GM12891 (cell line): ENCODE data around the gene ATP5MG.
"Not testable (repeated sequence)": the region's sequence is repeated elsewhere in the genome, so short reads cannot be mapped to it uniquely, and the experiment has no call there.

Source experiments
- DNase-seq: peaks from one replicate; pipeline ENCODE4 v3.0.0; 2011; ENCODE audit warnings: low spot score; ENCODE audit not compliant: insufficient read length
- FAIRE-seq: peaks from 2 replicates; lab custom pipeline; 2011; peaks lifted over from hg19 to GRCh38; lab: Jason Lieb, UNC
- PAX5 ChIP-seq: IDR thresholded peaks from 2 replicates; pipeline ENCODE4 v1.6.1; 2011; ENCODE audit warnings: low read length, moderate library complexity, mild to moderate bottlenecking; ENCODE audit not compliant: insufficient read depth, severe bottlenecking
- POLR2A ChIP-seq: IDR thresholded peaks from 2 replicates; pipeline ENCODE4 v1.6.1; 2011; ENCODE audit warnings: low read depth, low read length, control low read depth
- POLR2AphosphoS5 ChIP-seq: IDR thresholded peaks from 2 replicates; pipeline ENCODE4 v1.6.1; 2011; ENCODE audit warnings: low read depth, low read length, control low read depth
- POU2F2 ChIP-seq: IDR thresholded peaks from 2 replicates; pipeline ENCODE4 v1.6.1; 2011; ENCODE audit warnings: low read depth, mild to moderate bottlenecking, control low read depth, low read length, moderate library complexity
- SPI1 ChIP-seq: IDR thresholded peaks from 2 replicates; pipeline ENCODE4 v1.6.1; 2011; ENCODE audit warnings: low read depth, low read length, control low read depth
- TAF1 ChIP-seq: IDR thresholded peaks from 2 replicates; pipeline ENCODE4 v1.6.1; 2011; ENCODE audit warnings: low read depth, low read length, control low read depth

ATP5MG gene

GRCh38 chr11:118406599-118407166 lies 5.3 kb downstream of the ATP5MG start:
- TF ChIP-seq POU2F2 (no peak), PAX5 (no peak), POLR2AphosphoS5 (no peak), TAF1 (no peak), SPI1 (no peak), POLR2A (no peak)
- DNase-seq (no peak), FAIRE-seq (peak; percentile 50)

- no peak for DNase-seq
- TF ChIP-seq SPI1 = no peak
- no peak for TF ChIP-seq PAX5
- peak; percentile 16 for FAIRE-seq
These were observed 8.8 kb downstream of the ATP5MG start for GRCh38 chr11:118410055-118410745.

- DNase-seq (no peak), FAIRE-seq (no peak)
- TF ChIP-seq POLR2AphosphoS5 (no peak), TAF1 (no peak), SPI1 (no peak), POU2F2 (no peak), POLR2A (no peak), PAX5 (no peak)
These were observed 10.1 kb downstream of the ATP5MG start for GRCh38 chr11:118411530-118411929.

- FAIRE-seq (no peak), DNase-seq (no peak)
- TF ChIP-seq PAX5 = no peak
- no peak for TF ChIP-seq POU2F2
- no peak for TF ChIP-seq POLR2A
- no peak for TF ChIP-seq TAF1
- no peak for TF ChIP-seq SPI1
- no peak for TF ChIP-seq POLR2AphosphoS5
These were observed 11.5 kb downstream of the ATP5MG start for GRCh38 chr11:118412921-118413320.

- no peak for DNase-seq
- no peak for FAIRE-seq
- no peak for TF ChIP-seq POLR2A
- TF ChIP-seq PAX5 = no peak
- no peak for TF ChIP-seq POU2F2
- no peak for TF ChIP-seq TAF1
- no peak for TF ChIP-seq SPI1
- no peak for TF ChIP-seq POLR2AphosphoS5
These were observed 13.8 kb downstream of the ATP5MG start for GRCh38 chr11:118415062-118415738.

- DNase-seq (no peak), FAIRE-seq (peak; percentile 85)
- TF ChIP-seq PAX5 (no peak), POLR2A (no peak), POU2F2 (no peak), TAF1 (no peak), SPI1 (no peak), POLR2AphosphoS5 (no peak)
These were observed 14.3 kb downstream of the ATP5MG start for GRCh38 chr11:118415739-118416068.

- DNase-seq, FAIRE-seq: not testable (repeated sequence)
These were observed 15.5 kb downstream of the ATP5MG start for GRCh38 chr11:118416900-118417299.

GRCh38 chr11:118417801-118418200 lies 16.4 kb downstream of the ATP5MG start:
- DNase-seq = no peak
- no peak for FAIRE-seq
- TF ChIP-seq POU2F2 (no peak), POLR2A (no peak), PAX5 (no peak), SPI1 (no peak), TAF1 (no peak), POLR2AphosphoS5 (no peak)

- FAIRE-seq (no peak), DNase-seq (no peak)
- no peak for TF ChIP-seq POLR2AphosphoS5
These were observed 17.4 kb downstream of the ATP5MG start for GRCh38 chr11:118418766-118419165.

- no peak for DNase-seq
- TF ChIP-seq POLR2AphosphoS5 = no peak
- TF ChIP-seq TAF1 = no peak
- no peak for TF ChIP-seq SPI1
- TF ChIP-seq POLR2A = no peak
- no peak for TF ChIP-seq POU2F2
- TF ChIP-seq PAX5 = no peak
- no peak for FAIRE-seq
These were observed 26.3 kb downstream of the ATP5MG start for GRCh38 chr11:118427707-118428106.

GRCh38 chr11:118430956-118431355 lies 29.6 kb downstream of the ATP5MG start:
- no peak for DNase-seq
- no peak for FAIRE-seq
- TF ChIP-seq POU2F2 = no peak
- no peak for TF ChIP-seq TAF1
- no peak for TF ChIP-seq SPI1
- TF ChIP-seq POLR2AphosphoS5 = no peak
- TF ChIP-seq POLR2A = no peak
- no peak for TF ChIP-seq PAX5
